HepG2 (cell line): ENCODE results near the gene OMG.

Experiments
- ARNTL ChIP-seq: sonication (generic); formaldehyde crosslinking; IDR thresholded peaks from 2 replicates; pipeline ENCODE4 v1.4.0; 2020; ENCODE audit warnings: mild to moderate bottlenecking, missing genetic modification reagents
- ASH2L ChIP-seq: fragments of 300-600, 200-600 bp; sonication (generic); IDR thresholded peaks from 2 replicates; pipeline ENCODE4 v1.7.0; 2017; ENCODE audit warnings: low read depth, mild to moderate bottlenecking, moderate library complexity, mixed read lengths, low read length; ENCODE audit not compliant: insufficient read length
- ATF2 ChIP-seq: sonication (generic); formaldehyde crosslinking; IDR thresholded peaks from 2 replicates; pipeline ENCODE4 v1.4.0; 2020; ENCODE audit warnings: missing genetic modification reagents
- CCAR2 ChIP-seq: fragments of 200-400 bp; formaldehyde crosslinking; optimal IDR thresholded peaks from 2 replicates; pipeline ENCODE3; 2018; ENCODE audit warnings: low read depth, mild to moderate bottlenecking, low read length, moderate library complexity
- CTCF ChIP-seq: sonication (generic); formaldehyde crosslinking; IDR thresholded peaks from 2 replicates; pipeline ENCODE4 v1.5.0; 2020; ENCODE audit warnings: mild to moderate bottlenecking, missing genetic modification reagents, moderate library complexity
- ELF1 ChIP-seq: sonication (generic); formaldehyde crosslinking; IDR thresholded peaks from 2 replicates; pipeline ENCODE4 v1.4.0; 2020; ENCODE audit warnings: missing genetic modification reagents
- HDAC1 ChIP-seq: sonication (generic); formaldehyde crosslinking; IDR thresholded peaks from 2 replicates; pipeline ENCODE4 v1.5.1; 2020; ENCODE audit warnings: mild to moderate bottlenecking, missing genetic modification reagents
- KAT8 ChIP-seq: IDR thresholded peaks from 2 replicates; pipeline ENCODE4 v1.6.1; 2016; ENCODE audit warnings: missing genetic modification reagents, missing compliant biosample characterization
- TAF1 ChIP-seq: sonication (generic); formaldehyde crosslinking; IDR thresholded peaks from 2 replicates; pipeline ENCODE4 v1.4.0; 2020; ENCODE audit warnings: missing genetic modification reagents
- ZBTB8A ChIP-seq: sonication (generic); formaldehyde crosslinking; IDR thresholded peaks from 2 replicates; pipeline ENCODE4 v1.4.0; 2020; ENCODE audit warnings: mild to moderate bottlenecking, low read depth, missing genetic modification reagents, borderline replicate concordance
- ZNF121 ChIP-seq: sonication (generic); formaldehyde crosslinking; IDR thresholded peaks from 2 replicates; pipeline ENCODE4 v1.5.0; 2020; ENCODE audit warnings: mild to moderate bottlenecking, missing genetic modification reagents
- ZNF253 ChIP-seq: sonication (generic); formaldehyde crosslinking; IDR thresholded peaks from 2 replicates; pipeline ENCODE4 v1.8.0; 2022; ENCODE audit warnings: mild to moderate bottlenecking, missing genetic modification reagents, borderline replicate concordance
- ZNF451 ChIP-seq: sonication (generic); formaldehyde crosslinking; IDR thresholded peaks from 2 replicates; pipeline ENCODE4 v1.5.0; 2020; ENCODE audit warnings: mild to moderate bottlenecking, missing genetic modification reagents
- ZNF572 ChIP-seq: sonication (generic); formaldehyde crosslinking; IDR thresholded peaks from 2 replicates; pipeline ENCODE4 v1.5.1; 2020; ENCODE audit warnings: mild to moderate bottlenecking, missing genetic modification reagents

GRCh38 chr17:31273516-31273915 lies 23.5 kb downstream of the OMG start:
- TF ChIP-seq TAF1 (CRISPR knock-in tag) (no peak), ZBTB8A (CRISPR knock-in tag) (no peak), KAT8 (CRISPR knock-in tag) (no peak), CTCF (no peak), ASH2L (no peak), ARNTL (no peak), CCAR2 (no peak), ZNF253 (CRISPR knock-in tag) (no peak), ZNF121 (no peak), ATF2 (no peak), ZNF451 (no peak), ELF1 (no peak), HDAC1 (CRISPR knock-in tag) (no peak), ZNF572 (no peak)
